Upper lobe of left lung (tissue), 4 donors: ENCODE measurements around the gene SAT1.

Source experiments
- CTCF ChIP-seq, 6 experiments: fragments of 450-650 bp in 4 of 6; fragments of 200-600 bp in 2 of 6; sonication (generic) in 2 of 6; IDR thresholded peaks; one replicate each; pipeline ENCODE4 v1.5.1; 2016 to 2019; ENCODE audit warnings: antibody characterized with exemption in 6 of 6
- POLR2A ChIP-seq, 4 donors: fragments of 450-650 bp; IDR thresholded peaks; one replicate each; pipeline ENCODE4 v1.5.1; 2016 to 2017; ENCODE audit warnings: antibody characterized with exemption in 4 of 4, mild to moderate bottlenecking in 2 of 4
- POLR2AphosphoS5 ChIP-seq, 2 donors: sonication (generic); formaldehyde crosslinking; IDR thresholded peaks; one replicate each; pipeline ENCODE4 v1.5.1; 2017; ENCODE audit warnings: antibody characterized with exemption in 2 of 2

GRCh38 chrX:23742174-23742696 is 40.7 kb upstream of the SAT1 start:
- TF ChIP-seq CTCF (IDR thresholded peaks at IDR 0.05) (no peak), POLR2AphosphoS5 (IDR thresholded peaks at IDR 0.05) (peak in 1 of 2 donors; percentile 54), POLR2A (IDR thresholded peaks at IDR 0.05) (no peak)
